ENCODE results near the gene ECSCR. TPM values are rescaled to one million over a fixed set of nuclear protein-coding genes. Genes with fewer than 3 reads are reported as not detected.

ECSCR gene
- total and polyA plus RNA-seq, 2 of the 8 experiments (the other 6 are each of a cell fraction or from before 2014, with no cell fraction given): 2.7 to 7.2 TPM

GRCh38 chr5:139445325-139446170 lies 17.0 kb downstream of the ECSCR start:
- Histone ChIP-seq H2BK20ac (ENCODE audit: low read length) (no peak overlapping the region), H3K9me3 (ENCODE audit: insufficient read depth in 2 of 2, low read depth in 1 of 2, low read length in 1 of 2) (no peaks in the 10 kb centered on the region), H4K5ac (ENCODE audit: insufficient read length, low read depth, low read length) (no peak overlapping the region), H3K27me3 (replicated peaks in 1 of 4; ENCODE audit: control insufficient read depth in 3 of 4, extremely low read depth in 1 of 4, insufficient read depth in 3 of 4, low read length in 3 of 4) (no peaks in the 10 kb centered on the region), H2BK15ac (ENCODE audit: low read length) (0 out of 2 replicates have a peak overlapping the region, but pooled peaks have one; percentile 46), H3K18ac (ENCODE audit: extremely low read depth, low read length) (no peak overlapping the region), H3K14ac (ENCODE audit: insufficient read length) (peak overlapping the region; percentile 21), H3K36me3 (ENCODE audit: control insufficient read depth in 2 of 4, insufficient read depth in 4 of 4, low read length in 3 of 4) (no peaks in the 10 kb centered on the region), H3K4ac (replicated peaks; ENCODE audit: insufficient read length, low read depth, low read length) (no peak overlapping the region), H3K23me2 (ENCODE audit: low read depth, low read length) (no peaks in the 10 kb centered on the region), H2AK5ac (ENCODE audit: low read depth, low read length) (no peak overlapping the region), H2AFZ (ENCODE audit: low read length) (peak overlapping the region; percentile 80; the same call in 1 of the 2 replicates), H3K9ac (replicated peaks in 1 of 4; ENCODE audit: extremely low read depth in 1 of 4, low read depth in 3 of 4, low read length in 3 of 4) (no peak overlapping the region), H3K56ac (replicated peaks; ENCODE audit: insufficient read length, low read depth, low read length) (no peak overlapping the region), H2BK12ac (ENCODE audit: low read depth, low read length) (no peak overlapping the region), H3K4me1 (replicated peaks in 1 of 4; ENCODE audit: control insufficient read depth in 3 of 4, insufficient read depth in 4 of 4, low read length in 3 of 4) (no peaks in the 10 kb centered on the region), H3K27ac (ENCODE audit: low read depth, low read length) (no peak overlapping the region), H3K4me3 (ENCODE audit: extremely low read depth in 1 of 4, insufficient read depth in 2 of 4, low read depth in 3 of 4, low read length in 4 of 4) (no peak overlapping the region), H3K79me2 (ENCODE audit: control insufficient read depth in 1 of 2, insufficient read depth in 2 of 2, low read length in 2 of 2) (no peaks in the 10 kb centered on the region), H3K79me1 (ENCODE audit: low read depth, low read length) (no peaks in the 10 kb centered on the region), H4K91ac (replicated peaks; ENCODE audit: insufficient read length, low read length) (no peak overlapping the region), H2BK5ac (ENCODE audit: low read depth, low read length) (no peak overlapping the region), H4K20me1 (replicated peaks in 1 of 2; ENCODE audit: control insufficient read depth in 1 of 2, insufficient read depth in 2 of 2, low read length in 2 of 2) (no peaks in the 10 kb centered on the region), H2BK120ac (replicated peaks; ENCODE audit: low read depth, low read length) (peak overlapping the region; percentile 40), H3K4me2 (ENCODE audit: insufficient read depth in 1 of 2, low read depth in 2 of 2, low read length in 2 of 2) (no peak overlapping the region), H3K23ac (ENCODE audit: insufficient read length) (no peak overlapping the region), H4K8ac (ENCODE audit: extremely low read depth, insufficient read depth, low read length) (no peak overlapping the region)
- DNase-seq (ENCODE audit: low read depth in 1 of 2, low spot score in 2 of 2) (no peak), FAIRE-seq (no peak)
- CTCF ChIA-PET (ENCODE audit: partially characterized antibody): interaction anchor here (0.6 to 4.5 kb wide), 9 partner anchors 10 to 1075 kb away, joined by 3 to 26 read pairs (median 4); no protein-coding TSS in a partner anchor
- TF ChIP-seq BACH1 (IDR thresholded peaks at IDR 0.05; ENCODE audit: low read length) (no peak), SRF (IDR thresholded peaks at IDR 0.05; ENCODE audit: low read depth, low read length) (no peak), TBP (IDR thresholded peaks at IDR 0.05; ENCODE audit: low read depth, low read length) (no peak), SP1 (IDR thresholded peaks at IDR 0.05; ENCODE audit: low read depth, low read length) (no peak), RBBP5 (IDR thresholded peaks at IDR 0.05; ENCODE audit: borderline replicate concordance, low read depth, low read length) (no peak), CTBP2 (IDR thresholded peaks at IDR 0.05; ENCODE audit: borderline replicate concordance, insufficient read depth, insufficient read length, low read length) (no peak), POU5F1 (IDR thresholded peaks at IDR 0.05; ENCODE audit: low read depth, low read length) (no peak), KDM4A (IDR thresholded peaks at IDR 0.05; ENCODE audit: low read depth, low read length, severe bottlenecking) (no peak), PHF8 (conservative IDR thresholded peaks at IDR 0.05; ENCODE audit: low read depth, low read length) (no peak), KDM5A (IDR thresholded peaks at IDR 0.05; ENCODE audit: low read length) (no peak)
- 71% methylated on average over 7 of the region's 7 CpGs; no CpG with 5 or more reads in 1 of the 2 experiments for WGBS, 2 experiments (ENCODE audit: extremely low coverage in 1 of 2, insufficient coverage in 1 of 2, insufficient read length in 1 of 2, insufficient replicate concordance in 2 of 2, low coverage in 1 of 2, low lambda C conversion rate in 2 of 2, missing lambda C conversion rate in 1 of 2)
- POLR2A ChIA-PET (ENCODE audit: partially characterized antibody): interaction anchor here (0.8 to 1.7 kb wide), 3 partner anchors 45 to 153 kb away, joined by 3 to 4 read pairs (median 3); partner anchors contain the start of gene MATR3
